ENCODE data around the gene DPY19L3. TPM values are rescaled to one million over a fixed set of nuclear protein-coding genes. Genes with fewer than 3 reads are reported as not detected.
"Not testable (repeated sequence)": the region's sequence is repeated elsewhere in the genome, so short reads cannot be mapped to it uniquely, and the experiment has no call there.

Gene DPY19L3, protein sequence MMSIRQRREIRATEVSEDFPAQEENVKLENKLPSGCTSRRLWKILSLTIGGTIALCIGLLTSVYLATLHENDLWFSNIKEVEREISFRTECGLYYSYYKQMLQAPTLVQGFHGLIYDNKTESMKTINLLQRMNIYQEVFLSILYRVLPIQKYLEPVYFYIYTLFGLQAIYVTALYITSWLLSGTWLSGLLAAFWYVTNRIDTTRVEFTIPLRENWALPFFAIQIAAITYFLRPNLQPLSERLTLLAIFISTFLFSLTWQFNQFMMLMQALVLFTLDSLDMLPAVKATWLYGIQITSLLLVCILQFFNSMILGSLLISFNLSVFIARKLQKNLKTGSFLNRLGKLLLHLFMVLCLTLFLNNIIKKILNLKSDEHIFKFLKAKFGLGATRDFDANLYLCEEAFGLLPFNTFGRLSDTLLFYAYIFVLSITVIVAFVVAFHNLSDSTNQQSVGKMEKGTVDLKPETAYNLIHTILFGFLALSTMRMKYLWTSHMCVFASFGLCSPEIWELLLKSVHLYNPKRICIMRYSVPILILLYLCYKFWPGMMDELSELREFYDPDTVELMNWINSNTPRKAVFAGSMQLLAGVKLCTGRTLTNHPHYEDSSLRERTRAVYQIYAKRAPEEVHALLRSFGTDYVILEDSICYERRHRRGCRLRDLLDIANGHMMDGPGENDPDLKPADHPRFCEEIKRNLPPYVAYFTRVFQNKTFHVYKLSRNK
- 40.4 TPM for total RNA-seq

- peak; percentile 92 for DNase-seq
Measured at GRCh38 chr19:32405431-32406160, at the start of gene DPY19L3. Gene DPY19L3, plus strand, starts transcription at chr19:32405770. Its CDS starts 2,484 bp downstream, at chr19:32408254.

DNA sequence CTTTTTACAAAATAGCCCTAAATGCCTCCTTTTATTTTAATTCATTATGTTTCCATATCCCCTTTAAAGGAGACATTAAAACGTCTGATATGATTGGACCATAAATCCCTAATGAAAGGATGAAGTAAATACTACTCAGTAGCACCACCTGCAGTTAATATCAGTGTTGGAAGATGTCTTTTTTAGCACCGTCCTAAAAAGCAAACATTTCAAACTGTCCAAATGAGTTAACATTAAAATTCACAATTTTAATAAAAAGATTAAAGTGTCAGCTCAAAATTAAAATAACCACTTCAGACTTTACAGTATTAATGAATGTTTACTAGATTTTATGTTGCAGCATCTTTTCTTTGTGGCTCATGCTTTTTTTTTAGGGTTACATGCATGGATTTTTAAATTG is 47.9 kb upstream of the DPY19L3 start:
- DNase-seq: no peak

DNA sequence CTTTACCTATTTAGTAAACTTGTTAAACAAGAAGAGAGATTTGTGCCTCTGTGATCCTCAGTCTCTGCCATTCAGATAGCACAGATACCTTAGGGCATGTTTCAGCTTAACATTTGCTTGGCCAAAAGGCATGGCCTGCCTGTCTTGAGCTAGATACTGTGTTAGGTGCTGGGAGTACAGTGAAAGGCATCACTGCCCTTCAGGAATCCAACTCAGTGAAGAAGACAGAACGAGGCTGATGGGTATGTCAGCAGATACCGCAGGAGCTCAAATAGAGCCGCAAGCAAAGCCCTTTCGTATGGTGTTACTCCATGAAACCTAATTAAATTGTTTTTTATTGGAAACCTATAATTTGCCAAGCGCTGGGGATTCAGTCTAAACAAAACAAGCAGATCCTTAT is 47.2 kb upstream of the DPY19L3 start:
- no peak for DNase-seq

GRCh38 chr19:32359581-32359980 is 46.0 kb upstream of the DPY19L3 start:
- DNase-seq: no peak

DNA sequence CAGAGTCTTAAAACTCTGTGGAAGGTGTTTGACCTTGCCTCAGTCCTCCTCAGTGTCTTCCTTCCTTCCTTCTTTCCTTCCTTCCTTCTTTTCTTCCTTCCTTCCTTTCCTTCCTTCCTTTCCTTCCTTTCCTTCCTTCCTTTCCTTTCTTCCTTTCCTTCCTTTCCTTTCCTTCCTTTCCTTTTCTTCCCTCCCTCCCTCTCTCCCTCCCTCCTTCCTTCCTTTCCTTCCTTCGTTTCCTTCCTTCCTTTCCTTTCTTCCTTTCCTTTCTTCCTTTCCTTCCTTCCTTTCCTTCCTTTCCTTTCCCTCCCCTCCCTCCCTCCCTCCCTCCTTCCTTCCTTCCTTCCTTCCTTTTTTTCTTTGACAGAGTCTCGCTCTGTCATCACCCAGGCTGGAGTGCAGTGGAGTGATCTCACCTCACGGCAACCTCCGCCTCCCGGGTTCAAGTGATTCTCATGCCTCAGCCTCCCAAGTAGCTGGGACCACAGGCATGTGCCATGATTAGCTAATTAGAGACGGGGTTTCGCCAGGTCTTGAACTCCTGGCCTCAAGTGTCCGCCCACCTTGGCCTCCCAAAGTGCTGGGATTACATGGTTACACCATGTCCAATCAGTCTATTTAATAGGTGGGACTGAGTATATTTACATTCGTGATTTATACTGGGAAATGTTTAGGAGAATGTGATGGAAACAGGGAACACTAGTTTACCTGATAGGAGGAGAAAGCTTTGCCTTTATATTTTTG is 43.8 kb upstream of the DPY19L3 start:
- DNase-seq: no peak

GRCh38 chr19:32362318-32362691 is 43.3 kb upstream of the DPY19L3 start:
- no peak for DNase-seq

- no peak for DNase-seq
Measured at GRCh38 chr19:32363175-32363574, 42.4 kb upstream of the DPY19L3 start.

DNA sequence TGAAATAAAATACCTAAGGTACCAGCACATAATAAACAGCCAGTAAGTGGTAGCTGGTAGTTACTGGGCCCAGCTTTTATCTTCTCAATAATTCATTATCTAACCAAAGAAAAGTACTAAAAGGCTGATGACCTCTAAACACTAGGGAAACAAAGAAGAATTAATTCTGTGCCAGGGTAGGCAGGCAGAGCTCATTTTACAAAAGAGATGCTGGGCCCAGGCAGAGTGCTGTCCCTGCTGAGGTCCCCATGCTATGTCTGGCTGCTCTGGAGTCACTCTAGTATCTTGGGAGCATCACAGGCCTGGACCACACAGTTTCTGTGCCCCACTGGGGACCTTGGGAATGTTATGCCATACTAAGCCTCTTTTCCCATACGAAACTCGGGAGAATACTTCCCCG is 41.9 kb upstream of the DPY19L3 start:
- DNase-seq: no peak

DNA sequence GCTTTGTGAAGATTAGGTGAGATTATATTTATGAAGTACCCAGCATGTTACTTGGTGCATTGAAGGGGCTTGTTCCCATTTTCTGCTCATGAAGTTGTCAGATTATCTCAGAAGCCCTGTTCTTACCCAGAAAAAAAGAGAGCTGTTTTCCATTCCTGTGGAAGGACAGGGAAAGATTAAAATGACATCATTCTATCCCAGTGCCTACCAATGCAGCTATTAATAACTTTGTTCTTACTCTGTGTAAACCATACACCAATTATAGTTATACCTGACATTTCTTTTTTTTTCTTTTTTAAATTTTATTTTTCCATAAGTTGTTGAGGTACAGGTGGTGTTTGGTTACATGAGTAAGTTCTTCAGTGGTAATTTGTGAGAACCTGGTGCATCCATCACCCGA is 41.5 kb upstream of the DPY19L3 start:
- DNase-seq: no peak

DNA sequence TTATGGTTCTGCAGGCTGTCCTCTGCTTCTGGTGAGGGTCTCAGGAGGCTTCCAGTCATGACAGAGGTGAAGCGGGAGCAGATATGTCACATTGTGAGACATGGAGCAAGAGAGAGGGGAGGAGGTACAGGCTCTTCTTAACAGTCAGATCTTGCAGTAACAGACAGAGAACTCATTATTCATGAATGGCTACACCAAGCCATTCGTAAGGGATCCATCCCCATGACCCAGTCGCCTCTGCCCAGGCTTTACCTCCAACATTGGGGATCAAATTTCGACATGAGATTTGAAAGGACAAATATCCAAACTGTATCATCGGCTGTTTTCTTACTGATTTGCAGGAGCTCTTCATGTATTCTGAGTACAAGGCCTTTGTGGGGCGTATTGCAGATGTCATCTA is 38.5 kb upstream of the DPY19L3 start:
- DNase-seq: no peak

- no peak for DNase-seq
Measured at GRCh38 chr19:32367948-32368536, 37.5 kb upstream of the DPY19L3 start.

DNA sequence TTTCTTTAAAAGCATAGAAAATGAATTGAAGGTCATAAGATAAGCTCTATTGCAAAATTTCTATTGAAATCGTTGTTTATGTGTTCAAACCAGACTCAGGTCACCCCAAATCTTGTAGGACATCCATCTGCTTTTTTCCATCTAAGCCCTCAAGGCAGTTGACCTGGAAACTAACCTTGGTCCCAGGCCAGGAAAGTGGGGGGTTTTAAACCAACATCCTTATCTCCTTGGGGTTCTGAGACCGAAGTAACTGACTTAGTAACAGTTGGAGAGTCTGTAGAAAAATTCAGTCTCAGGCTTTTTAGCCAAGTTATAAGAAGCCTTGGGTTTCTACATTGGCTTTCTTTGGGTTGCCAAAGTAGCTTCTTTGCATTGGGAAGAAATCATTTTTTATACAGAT is 36.8 kb upstream of the DPY19L3 start:
- DNase-seq: no peak

- DNase-seq: no peak
Measured at GRCh38 chr19:32372726-32373517, 32.6 kb upstream of the DPY19L3 start.

GRCh38 chr19:32373585-32374295 is 31.8 kb upstream of the DPY19L3 start:
- no peak for DNase-seq

DNA sequence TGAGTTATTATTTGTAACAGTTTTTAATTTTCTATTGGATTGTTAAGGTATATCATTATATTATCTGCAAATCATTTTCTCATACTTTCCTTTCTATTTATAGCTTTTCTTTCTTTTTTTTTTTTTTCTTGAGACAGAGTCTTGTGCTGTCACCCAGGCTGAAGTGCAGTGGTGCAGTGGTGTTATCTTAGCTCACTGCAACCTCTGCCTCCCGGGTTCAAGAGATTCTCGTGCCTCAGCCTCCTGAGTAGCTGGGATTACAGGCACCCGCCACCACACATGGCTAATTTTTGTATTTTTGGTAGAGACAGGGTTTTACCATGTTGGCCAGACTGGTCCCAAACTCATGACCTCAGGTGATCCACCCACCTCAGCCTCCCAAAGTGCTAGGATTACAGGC is 31.2 kb upstream of the DPY19L3 start:
- DNase-seq: not testable (repeated sequence)

GRCh38 chr19:32377088-32377487 is 28.5 kb upstream of the DPY19L3 start:
- not testable (repeated sequence) for DNase-seq

- DNase-seq: no peak
Measured at GRCh38 chr19:32380269-32380668, 25.3 kb upstream of the DPY19L3 start.

DNA sequence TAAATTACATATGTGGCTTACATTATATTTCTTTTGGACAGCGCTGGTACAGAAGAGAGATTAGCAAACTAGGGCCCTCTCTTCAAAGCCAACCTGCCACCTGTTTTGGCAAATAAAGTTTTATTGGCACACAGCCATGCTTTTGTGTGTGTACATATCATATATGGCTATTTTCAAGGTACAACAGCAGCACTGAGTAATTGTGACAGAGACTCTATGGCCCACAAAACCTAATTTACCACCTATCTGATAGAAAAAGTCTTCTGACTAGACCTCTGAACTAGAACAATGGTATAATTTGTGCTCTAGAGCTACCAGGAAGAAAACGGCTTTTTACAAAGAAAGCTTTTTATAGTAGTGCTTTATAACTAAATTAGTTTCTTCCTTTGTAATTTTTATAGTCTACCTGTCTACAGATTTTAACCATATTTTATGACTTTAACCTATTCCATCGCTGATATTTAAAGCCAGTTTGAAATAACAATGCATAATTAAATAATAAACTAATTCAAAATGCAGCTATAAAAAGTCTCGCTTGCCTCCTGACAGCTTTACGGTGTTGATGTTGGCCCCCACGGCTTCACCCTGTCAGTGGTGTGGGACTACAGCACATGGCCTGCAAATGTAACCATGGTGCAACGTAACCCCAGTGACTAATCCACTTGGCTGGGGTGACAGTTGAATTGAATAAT is 17.7 kb upstream of the DPY19L3 start:
- DNase-seq: no peak

DNA sequence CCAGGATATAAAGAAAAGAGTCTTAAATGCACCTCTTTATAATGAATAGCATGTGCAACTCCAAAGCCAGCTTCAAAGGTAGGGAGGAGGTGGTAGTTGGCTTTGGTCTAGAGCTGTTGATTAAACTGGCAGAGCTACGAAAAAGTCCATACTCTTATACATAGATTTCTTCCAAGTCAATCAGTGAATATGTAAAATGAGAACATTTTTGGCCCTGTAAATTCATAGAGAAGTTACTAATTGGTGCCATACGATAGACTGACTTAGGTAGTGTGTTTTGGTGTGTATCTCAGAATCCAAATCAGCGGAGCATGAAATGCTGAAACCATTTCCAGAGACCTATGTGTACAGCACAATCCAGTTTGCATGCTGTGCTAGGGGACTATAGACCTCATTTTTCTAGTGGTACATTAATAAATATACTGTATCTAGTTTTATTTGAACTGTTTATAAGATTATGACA is 17.1 kb upstream of the DPY19L3 start:
- no peak for DNase-seq

GRCh38 chr19:32392901-32393300 is 12.7 kb upstream of the DPY19L3 start:
- DNase-seq: no peak

All from occipital lobe (tissue), 2 donors.